IMR-90 (cell line): ENCODE data around the gene ROS1.
"Not testable (repeated sequence)": the region's sequence is repeated elsewhere in the genome, so short reads cannot be mapped to it uniquely, and the experiment has no call there.

ENCODE experiments used
- BHLHE40 ChIP-seq: fragments of 150-350 bp; IDR thresholded peaks from 2 replicates; pipeline ENCODE4 v1.6.1; 2016; ENCODE audit warnings: mild to moderate bottlenecking, low read depth, low read length
- FOS ChIP-seq: fragments of 150-350 bp; IDR thresholded peaks from 2 replicates; pipeline ENCODE4 v1.6.1; 2016; ENCODE audit warnings: low read depth, low read length
- MAFK ChIP-seq: IDR thresholded peaks from 2 replicates; pipeline ENCODE4 v1.6.1; 2012; ENCODE audit warnings: low read depth, low read length, improper control_type of control experiment
- MXI1 ChIP-seq: IDR thresholded peaks from 2 replicates; pipeline ENCODE4 v1.6.1; 2012; ENCODE audit warnings: low read depth, mild to moderate bottlenecking, low read length, moderate library complexity, borderline replicate concordance
- POLR2A ChIP-seq: IDR thresholded peaks from 2 replicates; pipeline ENCODE4 v1.6.1; 2012; ENCODE audit warnings: mild to moderate bottlenecking, low read depth, low read length
- RFX5 ChIP-seq: IDR thresholded peaks from 2 replicates; pipeline ENCODE4 v1.8.0; 2012; ENCODE audit warnings: low read depth, mild to moderate bottlenecking, low read length, moderate library complexity
- SMC3 ChIP-seq: fragments of 150-350 bp; IDR thresholded peaks from 2 replicates; pipeline ENCODE4 v1.6.1; 2016; ENCODE audit warnings: low read depth, mild to moderate bottlenecking, antibody characterized with exemption, low read length, moderate library complexity
- TF ChIP-seq, protein P1 (sequence below): conservative IDR thresholded peaks from 2 replicates; pipeline ENCODE4 v1.5.1; 2012; ENCODE audit warnings: mild to moderate bottlenecking, low read depth, low read length, improper control_type of control experiment

DNA sequence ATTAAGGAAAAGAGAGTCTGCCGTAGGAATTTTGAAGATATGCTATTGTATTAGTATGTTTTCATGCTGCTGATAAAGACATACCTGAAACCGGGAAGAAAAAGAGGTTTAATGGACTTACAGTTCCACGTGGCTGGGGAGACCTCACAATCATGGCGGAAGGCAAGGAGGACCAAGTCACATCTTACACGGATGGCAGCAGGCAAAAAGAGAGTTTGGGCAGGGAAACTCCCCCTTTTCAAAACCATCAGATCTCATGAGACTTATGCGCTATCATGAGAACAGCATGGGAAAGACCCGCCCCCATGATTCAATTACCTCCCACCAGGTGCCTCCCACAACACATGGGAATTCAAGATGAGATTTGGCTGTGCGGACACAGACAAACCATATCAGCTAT, 16.6 kb upstream of the ROS1 start:
- TF ChIP-seq, protein P1, sequence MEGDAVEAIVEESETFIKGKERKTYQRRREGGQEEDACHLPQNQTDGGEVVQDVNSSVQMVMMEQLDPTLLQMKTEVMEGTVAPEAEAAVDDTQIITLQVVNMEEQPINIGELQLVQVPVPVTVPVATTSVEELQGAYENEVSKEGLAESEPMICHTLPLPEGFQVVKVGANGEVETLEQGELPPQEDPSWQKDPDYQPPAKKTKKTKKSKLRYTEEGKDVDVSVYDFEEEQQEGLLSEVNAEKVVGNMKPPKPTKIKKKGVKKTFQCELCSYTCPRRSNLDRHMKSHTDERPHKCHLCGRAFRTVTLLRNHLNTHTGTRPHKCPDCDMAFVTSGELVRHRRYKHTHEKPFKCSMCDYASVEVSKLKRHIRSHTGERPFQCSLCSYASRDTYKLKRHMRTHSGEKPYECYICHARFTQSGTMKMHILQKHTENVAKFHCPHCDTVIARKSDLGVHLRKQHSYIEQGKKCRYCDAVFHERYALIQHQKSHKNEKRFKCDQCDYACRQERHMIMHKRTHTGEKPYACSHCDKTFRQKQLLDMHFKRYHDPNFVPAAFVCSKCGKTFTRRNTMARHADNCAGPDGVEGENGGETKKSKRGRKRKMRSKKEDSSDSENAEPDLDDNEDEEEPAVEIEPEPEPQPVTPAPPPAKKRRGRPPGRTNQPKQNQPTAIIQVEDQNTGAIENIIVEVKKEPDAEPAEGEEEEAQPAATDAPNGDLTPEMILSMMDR, result not testable (repeated sequence)
- TF ChIP-seq RFX5, MAFK, SMC3, BHLHE40, FOS, POLR2A, MXI1: not testable (repeated sequence)
